GM19397 (cell line): ENCODE data around the gene CCNF.
"Not testable (repeated sequence)": the region's sequence is repeated elsewhere in the genome, so short reads cannot be mapped to it uniquely, and the experiment has no call there.

Experiments
- ATAC-seq: cut with Tn5 transposase; IDR thresholded peaks from one replicate; pipeline ENCODE4 v1.9.1; 2021; ENCODE audit warnings: mild to moderate bottlenecking, moderate library complexity; ENCODE audit not compliant: unreplicated experiment

CCNF gene

DNA sequence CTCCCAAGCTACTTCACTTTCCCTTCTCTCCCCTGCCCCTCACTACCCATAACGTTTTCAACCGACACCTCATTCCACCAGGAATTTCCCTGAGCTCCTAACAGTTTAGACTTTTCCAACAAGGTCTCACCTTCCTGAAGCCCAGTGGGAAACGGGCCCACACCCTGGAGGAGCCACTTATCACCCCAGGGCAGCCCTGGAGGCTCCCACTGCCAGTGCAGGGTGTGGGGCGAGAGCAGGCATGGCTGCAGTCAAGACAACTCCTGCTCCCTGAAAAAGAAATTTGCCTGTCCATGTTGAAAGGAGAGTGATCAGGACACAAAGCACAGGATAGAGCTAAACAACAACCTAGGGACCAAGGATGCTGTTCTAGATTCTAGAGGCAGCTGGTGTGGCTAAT, 1.7 kb upstream of the CCNF start:
- no peak for ATAC-seq

- no peak for ATAC-seq
These were observed 1.0 kb upstream of the CCNF start for GRCh38 chr16:2428051-2428783.

DNA sequence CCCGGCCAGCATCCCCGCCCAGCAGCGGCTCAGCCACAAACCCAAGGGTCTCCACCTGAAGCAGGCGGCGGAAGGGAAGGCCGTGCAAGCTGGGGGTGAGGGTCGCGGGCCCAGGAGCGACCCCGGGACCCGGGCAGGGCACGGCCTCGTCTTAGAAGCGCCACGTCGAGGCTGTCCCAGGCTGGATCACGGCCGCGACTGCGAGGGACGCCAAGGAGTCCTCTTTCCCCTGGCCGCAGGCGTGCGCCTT, 538 bp upstream of the CCNF start:
- no peak for ATAC-seq

DNA sequence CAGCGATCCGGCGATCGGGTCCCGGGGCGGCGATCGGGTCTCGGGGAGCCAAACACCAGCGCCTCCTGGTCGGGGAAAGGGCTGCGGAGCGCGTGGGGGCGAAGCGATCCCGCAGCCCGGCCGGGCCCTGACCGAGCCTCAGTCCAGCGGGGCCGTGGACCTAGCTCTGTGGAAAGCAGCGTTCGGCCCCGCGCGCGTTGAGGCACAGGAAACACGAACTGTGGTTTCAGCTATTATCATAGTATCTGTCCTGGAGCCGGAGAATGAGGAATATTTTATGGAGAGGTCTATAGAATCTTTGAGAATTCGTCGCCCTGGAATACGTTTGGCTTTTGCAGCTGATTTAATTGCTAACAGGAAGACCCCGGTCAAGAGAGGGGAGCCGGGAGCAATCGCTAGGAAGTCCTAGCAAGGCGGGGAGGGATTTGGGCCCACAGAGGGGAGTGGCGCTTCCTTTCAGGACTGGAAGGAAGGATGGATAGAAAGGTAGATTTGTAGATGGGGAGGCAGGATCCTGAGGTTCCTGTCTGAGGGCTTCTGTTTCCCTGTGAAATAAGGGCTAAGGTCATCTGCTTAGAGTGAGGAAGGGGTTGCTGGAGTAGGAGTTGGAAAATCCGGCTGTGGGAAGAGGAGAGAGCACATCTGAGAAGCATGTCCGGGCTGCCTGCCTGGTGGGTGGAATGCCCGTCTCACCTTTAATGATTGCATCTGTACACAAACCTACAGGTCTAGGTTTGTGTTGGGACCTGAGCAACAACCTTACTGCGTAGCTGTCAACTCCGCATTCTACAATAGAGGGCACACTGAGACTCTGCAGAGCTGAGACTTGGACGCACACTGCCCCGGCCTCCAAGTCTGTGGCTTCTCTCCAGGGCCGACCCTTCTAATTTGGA, 770 bp downstream of the CCNF start:
- peak; percentile 15 for ATAC-seq

DNA sequence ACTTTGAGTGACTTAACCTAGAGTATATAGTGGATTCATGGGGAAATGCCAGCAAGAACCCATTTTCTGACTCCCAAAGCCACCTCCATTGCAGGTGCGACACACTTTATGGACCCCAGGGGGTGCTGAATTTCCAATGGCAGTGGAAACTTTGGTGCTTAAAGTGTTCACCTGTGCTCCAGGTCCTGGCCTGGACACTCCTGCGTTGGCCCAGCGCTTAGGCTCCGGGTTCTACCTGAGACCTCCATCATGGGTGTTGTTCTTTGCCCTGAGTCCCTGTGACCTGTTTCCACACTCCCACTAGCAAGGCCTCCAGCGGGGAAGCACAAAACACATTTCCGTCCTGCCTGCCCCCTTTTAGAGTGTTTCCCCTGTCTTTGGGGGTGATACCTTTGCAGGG, 3.0 kb downstream of the CCNF start:
- no peak for ATAC-seq

DNA sequence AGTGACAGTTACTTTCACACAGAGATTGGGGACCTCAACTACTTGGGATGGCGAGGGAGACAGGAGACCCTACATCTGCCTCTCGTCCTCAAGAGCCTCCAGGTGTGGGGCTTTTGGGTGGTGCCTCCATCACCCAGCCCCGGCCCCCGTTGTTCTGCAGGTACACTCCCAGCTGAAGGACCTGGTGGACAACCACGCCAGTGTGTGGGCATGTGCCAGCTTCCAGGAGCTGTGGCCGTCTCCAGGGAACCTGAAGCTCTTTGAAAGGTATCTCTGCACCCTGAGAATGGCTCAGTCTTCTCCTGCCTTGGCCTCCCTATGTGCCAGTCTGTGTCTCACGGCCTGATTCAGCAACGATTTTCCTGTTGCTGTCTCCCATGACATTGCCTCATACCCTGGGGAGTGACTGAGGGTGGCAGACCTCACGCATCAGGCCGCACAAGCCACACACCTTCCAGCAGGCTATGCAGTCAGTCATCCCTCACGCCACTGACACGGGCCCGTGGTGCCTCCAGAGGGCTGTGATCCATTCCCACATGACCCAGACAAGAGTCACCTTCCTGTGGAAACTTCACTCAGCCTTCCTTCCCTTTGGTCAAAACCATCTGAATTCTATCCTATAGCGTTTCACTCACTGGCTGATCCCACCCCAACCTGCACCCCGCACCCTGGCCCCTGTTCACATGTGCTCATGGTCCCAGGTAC, 3.7 kb downstream of the CCNF start:
- no peak for ATAC-seq

- ATAC-seq: not testable (repeated sequence)
These were observed 6.0 kb downstream of the CCNF start for GRCh38 chr16:2435236-2435635.

- no peak for ATAC-seq
These were observed 6.9 kb downstream of the CCNF start for GRCh38 chr16:2436110-2436509.

- no peak for ATAC-seq
These were observed 8.0 kb downstream of the CCNF start for GRCh38 chr16:2437032-2437790.

GRCh38 chr16:2438121-2438520, 8.9 kb downstream of the CCNF start:
- ATAC-seq: no peak

DNA sequence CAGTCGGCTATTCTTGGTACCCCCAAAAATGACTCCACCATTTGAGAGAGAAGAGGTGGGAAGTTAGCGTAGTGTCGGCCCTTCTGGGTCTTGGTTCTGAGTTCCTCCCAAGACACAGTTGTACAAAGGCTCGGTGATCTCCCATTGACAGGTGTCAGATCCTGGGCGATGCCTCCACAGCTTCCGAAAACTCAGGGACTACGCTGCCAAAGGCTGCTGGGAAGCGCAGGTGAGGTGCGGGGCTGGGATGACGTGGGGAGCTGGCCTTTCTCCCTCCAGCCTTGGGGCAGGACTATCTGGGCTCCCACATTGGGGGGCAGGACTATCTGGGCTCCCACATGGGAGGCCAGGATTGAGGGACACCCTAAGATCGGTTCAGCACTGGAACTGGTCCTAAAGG, 10.4 kb downstream of the CCNF start:
- ATAC-seq: no peak

- not testable (repeated sequence) for ATAC-seq
These were observed 12.0 kb downstream of the CCNF start for GRCh38 chr16:2441143-2441804.

DNA sequence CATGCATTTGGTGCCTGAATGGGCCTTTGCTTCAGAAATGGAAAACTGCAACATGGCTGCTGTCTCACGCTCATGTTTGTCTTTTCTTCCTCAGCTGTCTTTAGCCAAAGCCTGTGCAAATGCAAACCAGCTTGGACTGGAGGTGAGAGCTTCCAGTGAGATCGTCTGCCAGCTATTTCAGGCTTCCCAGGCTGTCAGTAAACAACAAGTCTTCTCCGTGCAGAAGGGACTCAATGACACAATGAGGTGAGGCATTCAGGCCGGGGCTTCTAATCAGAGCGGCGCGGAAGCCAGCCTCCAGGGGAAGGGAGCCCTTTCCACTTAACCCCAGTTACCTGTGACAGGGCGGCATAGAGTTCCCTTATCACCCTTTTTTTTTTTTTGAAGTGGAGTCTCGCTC, 14.3 kb downstream of the CCNF start:
- no peak for ATAC-seq

DNA sequence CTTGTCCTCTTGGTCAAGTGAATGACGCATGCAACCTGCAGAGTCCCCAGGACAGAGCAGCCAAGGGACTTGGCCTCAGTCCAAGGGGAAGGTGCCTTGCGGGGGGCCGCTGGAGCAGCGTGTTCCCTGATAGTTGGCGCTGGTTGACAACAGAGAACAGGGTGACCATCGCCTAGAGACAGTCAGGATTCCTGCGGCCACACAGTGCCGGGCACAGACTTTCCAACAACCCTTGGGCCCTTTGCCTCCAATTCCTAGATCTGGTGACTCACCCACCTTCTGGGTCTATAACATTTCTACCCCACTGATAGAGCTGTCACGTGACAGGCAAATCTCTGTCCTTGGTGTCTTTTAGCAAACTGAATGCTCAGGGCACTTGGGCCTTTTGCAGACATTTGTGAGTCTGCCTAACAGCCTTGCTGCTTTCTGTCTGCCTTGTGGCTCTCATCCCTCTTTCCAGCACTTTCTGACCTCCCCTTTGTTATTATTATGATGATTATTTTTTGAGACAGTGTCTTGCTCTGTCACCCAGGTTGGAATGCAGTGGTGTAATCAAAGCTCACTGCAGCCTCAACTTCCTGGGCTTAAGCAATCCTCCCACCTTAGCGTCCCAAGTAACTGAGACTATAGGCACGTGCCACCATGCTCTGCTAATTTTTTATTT, 18.8 kb downstream of the CCNF start:
- ATAC-seq: no peak

DNA sequence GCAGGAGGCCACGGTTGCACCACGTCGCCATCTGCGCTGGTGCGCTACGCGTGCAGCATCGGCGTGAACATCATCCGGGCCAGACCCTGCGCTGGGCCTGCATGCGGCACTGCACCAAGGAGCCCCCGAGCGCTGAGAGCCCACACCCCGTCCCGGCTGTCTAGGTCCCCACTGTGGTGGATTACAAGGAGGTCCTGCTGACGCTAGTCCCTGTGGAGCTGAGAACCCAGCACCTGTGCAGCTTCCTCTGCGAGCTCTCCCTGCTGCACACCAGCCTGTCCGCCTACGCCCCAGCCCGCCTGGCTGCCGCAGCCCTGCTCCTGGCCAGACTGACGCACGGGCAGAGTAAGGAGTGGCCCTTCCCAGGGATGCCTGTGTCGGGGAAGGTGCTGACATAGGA, 19.9 kb downstream of the CCNF start:
- no peak for ATAC-seq

- no peak for ATAC-seq
These were observed 21.3 kb downstream of the CCNF start for GRCh38 chr16:2450535-2450934.

DNA sequence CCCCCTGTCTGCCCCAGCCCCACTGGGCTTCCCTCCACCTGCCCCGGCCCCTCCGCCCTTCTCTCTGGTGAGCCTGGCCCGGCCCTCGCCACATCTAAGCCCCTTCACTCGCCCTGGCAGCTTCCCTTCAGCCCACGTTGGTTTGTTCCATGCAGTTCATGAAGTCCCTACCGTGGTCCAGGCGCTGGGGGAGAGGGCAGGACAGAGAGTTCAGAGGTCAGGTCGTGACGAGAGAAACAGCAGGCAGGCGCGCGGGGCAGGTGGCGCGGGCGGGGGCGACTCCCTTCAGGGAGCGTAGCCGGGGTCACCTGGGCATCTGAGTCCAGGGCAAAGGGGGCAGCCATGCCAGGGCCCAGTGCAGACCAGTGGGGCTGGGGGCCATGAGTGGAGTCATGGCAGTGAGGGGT, 21.7 kb downstream of the CCNF start:
- no peak for ATAC-seq

DNA sequence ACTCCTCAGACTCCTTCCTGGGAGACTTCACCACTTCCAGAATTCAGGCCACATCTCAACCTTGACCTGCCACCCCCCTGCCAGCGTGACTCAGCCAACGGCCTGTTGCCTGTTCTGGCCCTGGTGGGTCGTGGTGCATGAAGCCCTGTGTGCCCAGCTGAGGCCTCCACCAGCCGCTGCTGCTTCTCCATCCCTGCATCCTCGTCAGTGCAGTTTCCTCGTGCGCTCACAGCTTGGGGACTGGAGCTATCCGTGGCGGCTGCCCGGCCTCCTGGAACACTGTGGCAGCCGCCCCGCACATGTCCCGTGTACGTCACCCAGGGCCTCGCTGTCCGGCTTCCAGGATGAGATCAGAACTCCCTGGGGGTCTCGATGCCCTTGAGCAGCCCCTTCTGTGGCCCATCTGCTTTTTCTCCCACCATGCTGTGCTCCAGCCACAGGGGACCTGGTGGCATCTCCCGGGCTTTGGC, 22.6 kb downstream of the CCNF start:
- ATAC-seq: no peak

DNA sequence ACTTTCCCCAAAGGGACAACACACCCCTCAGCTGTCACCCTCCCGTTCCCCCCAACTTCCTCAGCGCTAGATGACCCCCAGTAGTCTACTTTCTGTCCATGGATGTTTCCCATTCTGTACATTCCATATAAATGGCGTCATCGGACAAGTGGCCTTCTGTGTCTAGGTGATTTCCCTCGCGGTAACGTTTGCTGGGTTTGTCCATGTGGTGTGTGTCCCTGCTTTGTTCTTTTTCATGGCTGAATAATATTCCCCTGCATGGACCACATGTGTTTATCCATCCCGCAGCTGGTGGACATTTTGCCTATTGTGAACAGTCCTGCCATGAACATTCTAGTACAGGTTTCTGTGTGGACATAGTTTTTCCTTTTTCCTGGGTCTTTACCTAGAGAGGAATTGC, 23.4 kb downstream of the CCNF start:
- no peak for ATAC-seq
